ENCODE results near the gene TSPAN3.

Gene TSPAN3

GRCh38 chr15:76994001-76994400 lies 76.9 kb downstream of the TSPAN3 start:
- Histone ChIP-seq H3K9me2 (replicated peaks; ENCODE audit: insufficient read depth, low read length) (no peaks in the 10 kb centered on the region), H3K27ac (ENCODE audit: low read depth, low read length) (no peak overlapping the region), H3K4me3 (ENCODE audit: insufficient read depth, low read length, poor library complexity, severe bottlenecking) (no peak overlapping the region), H3K36me3 (ENCODE audit: low read length) (no peaks in the 10 kb centered on the region), H3K4me2 (ENCODE audit: low read depth, low read length, poor library complexity, severe bottlenecking) (no peak overlapping the region), H3F3A (ENCODE audit: insufficient read depth) (no peaks in the 10 kb centered on the region), H2AFZ (ENCODE audit: low read depth, low read length, severe bottlenecking) (no peak overlapping the region), H4K20me1 (ENCODE audit: low read depth, low read length) (no peaks in the 10 kb centered on the region), H3K9me3 (ENCODE audit: insufficient read depth, low read length) (no peaks in the 10 kb centered on the region), H3K27me3 (ENCODE audit: low read length) (no peaks in the 10 kb centered on the region), H3K9ac (ENCODE audit: low read length) (no peak overlapping the region), H3K79me2 (ENCODE audit: insufficient read depth, low read length) (no peaks in the 10 kb centered on the region)
- no peak for TF ChIP-seq EZH2phosphoT487 (conservative IDR thresholded peaks at IDR 0.05; ENCODE audit: low read length)
- TF ChIP-seq CTCF (IDR thresholded peaks at IDR 0.05; ENCODE audit: insufficient read depth, low read length, poor library complexity, severe bottlenecking), result no peak

- Histone ChIP-seq H3K4me3 (ENCODE audit: insufficient read depth, low read length, poor library complexity, severe bottlenecking) (no peak overlapping the region), H3K27me3 (ENCODE audit: low read length) (no peaks in the 10 kb centered on the region), H3F3A (ENCODE audit: insufficient read depth) (no peaks in the 10 kb centered on the region), H2AFZ (ENCODE audit: low read depth, low read length, severe bottlenecking) (no peak overlapping the region), H3K4me2 (ENCODE audit: low read depth, low read length, poor library complexity, severe bottlenecking) (no peak overlapping the region), H3K27ac (ENCODE audit: low read depth, low read length) (no peak overlapping the region), H3K79me2 (ENCODE audit: insufficient read depth, low read length) (no peaks in the 10 kb centered on the region), H3K9ac (ENCODE audit: low read length) (no peak overlapping the region), H3K9me3 (ENCODE audit: insufficient read depth, low read length) (no peaks in the 10 kb centered on the region), H3K9me2 (replicated peaks; ENCODE audit: insufficient read depth, low read length) (no peaks in the 10 kb centered on the region), H4K20me1 (ENCODE audit: low read depth, low read length) (no peaks in the 10 kb centered on the region), H3K36me3 (ENCODE audit: low read length) (no peaks in the 10 kb centered on the region)
- TF ChIP-seq EZH2phosphoT487 (conservative IDR thresholded peaks at IDR 0.05; ENCODE audit: low read length) (no peak), CTCF (IDR thresholded peaks at IDR 0.05; ENCODE audit: insufficient read depth, low read length, poor library complexity, severe bottlenecking) (no peak)
Measured at GRCh38 chr15:76993114-76993725, 77.7 kb downstream of the TSPAN3 start.

GRCh38 chr15:76991741-76992645 lies 78.9 kb downstream of the TSPAN3 start:
- no peaks in the 10 kb centered on the region for H4K20me1 ChIP-seq (ENCODE audit: low read depth, low read length)
- H3K27me3 ChIP-seq (ENCODE audit: low read length), result no peaks in the 10 kb centered on the region
- no peak for TF ChIP-seq EZH2phosphoT487 (conservative IDR thresholded peaks at IDR 0.05; ENCODE audit: low read length)
- no peak for TF ChIP-seq CTCF (IDR thresholded peaks at IDR 0.05; ENCODE audit: insufficient read depth, low read length, poor library complexity, severe bottlenecking)
- H3K27ac ChIP-seq (ENCODE audit: low read depth, low read length), result no peak overlapping the region
- no peak overlapping the region for H2AFZ ChIP-seq (ENCODE audit: low read depth, low read length, severe bottlenecking)
- no peaks in the 10 kb centered on the region for H3K9me3 ChIP-seq (ENCODE audit: insufficient read depth, low read length)
- H3F3A ChIP-seq (ENCODE audit: insufficient read depth), result no peaks in the 10 kb centered on the region
- no peaks in the 10 kb centered on the region for H3K79me2 ChIP-seq (ENCODE audit: insufficient read depth, low read length)
- H3K9ac ChIP-seq (ENCODE audit: low read length), result no peak overlapping the region
- H3K36me3 ChIP-seq (ENCODE audit: low read length), result no peaks in the 10 kb centered on the region
- no peak overlapping the region for H3K4me3 ChIP-seq (ENCODE audit: insufficient read depth, low read length, poor library complexity, severe bottlenecking)
- no peak overlapping the region for H3K4me2 ChIP-seq (ENCODE audit: low read depth, low read length, poor library complexity, severe bottlenecking)
- no peaks in the 10 kb centered on the region for H3K9me2 ChIP-seq (replicated peaks; ENCODE audit: insufficient read depth, low read length)
